ENCODE data around the gene CHMP3.

GRCh38 chr2:86542814-86543213 is 20.4 kb downstream of the CHMP3 start:
- no peak for TF ChIP-seq CTCF (conservative IDR thresholded peaks at IDR 0.05; ENCODE audit: low read length)
- no peak for TF ChIP-seq EZH2phosphoT487 (IDR thresholded peaks at IDR 0.05; ENCODE audit: borderline replicate concordance, low read depth, low read length)

Measured in OCI-LY7 (cell line).